ENCODE data around the gene KLF11.

- no peak for TF ChIP-seq CTCF (IDR thresholded peaks at IDR 0.05; ENCODE audit: low read depth, low read length, poor library complexity, severe bottlenecking)
- no peak for TF ChIP-seq EZH2phosphoT487 (IDR thresholded peaks at IDR 0.05; ENCODE audit: borderline replicate concordance, low read length)
Observed at GRCh38 chr2:10038716-10039115, 4.6 kb upstream of the KLF11 start.

Data from DOHH2 (cell line).